Muscle of leg (tissue), 11 donors: Measurements from ENCODE around the gene HOXB7. TPM values are rescaled to one million over a fixed set of nuclear protein-coding genes. Genes with fewer than 3 reads are reported as not detected.

Experiments
- DNase-seq: peaks from one replicate; pipeline ENCODE4 v3.0.0; 2013
- H3K27ac ChIP-seq: one replicate; pipeline ENCODE4 v1.5.1; 2013; ENCODE audit warnings: mild to moderate bottlenecking, low read length, control low read depth
- H3K27me3 ChIP-seq: one replicate; pipeline ENCODE4 v1.6.1; 2013; ENCODE audit warnings: low read length; ENCODE audit not compliant: control insufficient read depth, insufficient read depth
- H3K36me3 ChIP-seq: one replicate; pipeline ENCODE4 v1.6.1; 2013; ENCODE audit warnings: low read length; ENCODE audit not compliant: control insufficient read depth, insufficient read depth
- H3K4me1 ChIP-seq: one replicate; pipeline ENCODE4 v1.6.1; 2013; ENCODE audit warnings: low read length; ENCODE audit not compliant: control insufficient read depth, insufficient read depth
- H3K4me3 ChIP-seq: one replicate; pipeline ENCODE4 v1.5.1; 2013; ENCODE audit warnings: low read length, control low read depth
- H3K9me3 ChIP-seq: replicated peaks from 2 replicates; pipeline ENCODE4 v1.6.1; 2013; ENCODE audit warnings: low read depth, low read length; ENCODE audit not compliant: control insufficient read depth
- WGBS: methylation state at CpG from one replicate; pipeline ENCODE4 v1.1.5; 2013; ENCODE audit warnings: missing lambda C conversion rate; ENCODE audit not compliant: insufficient coverage; 5-methylcytosine and 5-hydroxymethylcytosine counted together
- polyA plus RNA-seq, 8 donors: library from polyadenylated mRNA; unstranded; fragments of 120-200 nt; gene quantifications; one replicate each; pipeline versions ENCODE4 v1.2.1 to v1.2.3, GENCODE V29; 2013; ENCODE audit warnings: inconsistent platforms in 1 of 8, low replicate concordance in 1 of 8; ENCODE audit not compliant: insufficient read length in 8 of 8, insufficient read depth in 1 of 8
- total RNA-seq: library from RNA; stranded (reverse); fragments of 120-200 nt; gene quantifications from one replicate; pipeline ENCODE4 v1.2.4, GENCODE V29; 2013

Gene HOXB7
- total and polyA plus RNA-seq, 9 donors: 2.3 to 4.7 (median 3.7) TPM

DNA sequence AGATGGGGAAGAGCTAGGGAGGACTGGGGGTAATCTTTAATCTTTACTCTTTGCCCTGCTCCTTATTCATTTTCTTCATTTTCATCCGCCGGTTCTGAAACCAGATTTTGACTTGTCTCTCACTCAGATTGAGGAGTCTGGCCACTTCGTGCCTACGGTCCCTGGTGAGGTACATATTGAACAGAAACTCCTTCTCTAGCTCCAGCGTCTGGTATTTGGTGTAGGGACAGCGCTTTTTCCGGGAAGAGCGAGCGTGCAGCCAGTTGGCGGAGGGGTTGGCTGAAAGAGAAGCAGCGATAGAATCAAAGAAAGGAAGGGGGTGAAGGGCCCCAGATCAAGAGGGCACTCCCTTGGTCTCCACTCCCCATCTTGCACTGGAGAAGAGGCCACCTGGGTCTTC lies 12.0 kb upstream of the HOXB7 start:
- Histone ChIP-seq H3K36me3 (no peaks in the 10 kb centered on the region), H3K9me3 (no peaks in the 10 kb centered on the region), H3K27me3 (peaks cover 100% of the 10 kb centered on the region), H3K27ac (no peak overlapping the region), H3K4me3 (no peak overlapping the region), H3K4me1 (peaks cover 23% of the 10 kb centered on the region)
- no CpG with 5 or more reads among the region's 11 CpGs for WGBS
- DNase-seq: no peak

DNA sequence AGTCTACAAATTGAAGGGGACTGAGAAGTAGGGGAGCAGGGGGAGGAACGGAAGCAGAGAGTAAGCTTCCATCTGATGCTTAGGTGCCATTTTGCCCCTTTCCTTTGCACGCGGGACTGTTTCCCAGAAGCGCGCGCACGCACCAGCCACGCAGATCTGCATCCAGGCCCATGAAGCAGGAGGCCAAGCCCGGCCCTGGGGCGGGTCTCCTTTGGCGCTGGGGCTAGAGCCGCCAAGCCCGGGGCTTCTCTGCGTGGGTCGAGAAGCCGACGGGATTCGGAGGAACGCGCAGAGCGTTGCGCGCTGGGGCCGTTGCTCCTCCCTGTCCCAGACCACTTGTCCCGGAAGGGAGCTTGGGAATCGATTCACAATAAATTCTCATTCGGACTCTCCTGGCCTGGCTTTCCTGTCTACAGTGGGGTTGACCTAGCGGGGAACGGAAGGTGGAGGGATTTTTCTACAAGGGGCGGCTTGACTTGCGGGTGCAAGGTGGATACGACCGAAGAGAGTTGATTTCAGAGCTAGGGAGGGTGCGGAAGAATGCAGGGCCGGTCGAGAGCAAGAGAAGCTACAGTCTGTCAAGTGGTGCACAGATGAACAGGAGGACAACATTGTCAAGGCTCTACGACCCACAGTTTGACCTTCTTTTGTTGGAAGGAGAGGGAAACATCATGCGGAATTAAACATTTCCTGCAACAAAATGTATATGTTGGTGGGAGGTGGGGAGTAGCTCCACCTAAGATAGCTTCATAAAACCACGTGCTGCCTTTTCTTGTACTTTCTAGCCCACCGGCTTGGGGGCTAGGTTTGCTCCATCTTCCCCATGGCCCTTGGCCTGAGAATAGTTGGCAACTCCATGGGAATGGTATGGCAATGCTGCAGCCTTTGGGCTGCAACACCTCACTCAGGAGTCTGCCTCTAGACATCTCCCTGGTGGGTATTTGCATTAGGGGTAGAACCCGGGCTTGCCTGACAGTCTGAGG lies 10.9 kb upstream of the HOXB7 start:
- no peaks in the 10 kb centered on the region for H3K36me3 ChIP-seq
- DNase-seq: no peak
- no peaks in the 10 kb centered on the region for H3K9me3 ChIP-seq
- peaks cover 23% of the 10 kb centered on the region for H3K4me1 ChIP-seq
- no peak overlapping the region for H3K4me3 ChIP-seq
- no peak overlapping the region for H3K27ac ChIP-seq
- WGBS: 12% methylated on average over 38 of the region's 41 CpGs
- H3K27me3 ChIP-seq: peaks cover 100% of the 10 kb centered on the region

DNA sequence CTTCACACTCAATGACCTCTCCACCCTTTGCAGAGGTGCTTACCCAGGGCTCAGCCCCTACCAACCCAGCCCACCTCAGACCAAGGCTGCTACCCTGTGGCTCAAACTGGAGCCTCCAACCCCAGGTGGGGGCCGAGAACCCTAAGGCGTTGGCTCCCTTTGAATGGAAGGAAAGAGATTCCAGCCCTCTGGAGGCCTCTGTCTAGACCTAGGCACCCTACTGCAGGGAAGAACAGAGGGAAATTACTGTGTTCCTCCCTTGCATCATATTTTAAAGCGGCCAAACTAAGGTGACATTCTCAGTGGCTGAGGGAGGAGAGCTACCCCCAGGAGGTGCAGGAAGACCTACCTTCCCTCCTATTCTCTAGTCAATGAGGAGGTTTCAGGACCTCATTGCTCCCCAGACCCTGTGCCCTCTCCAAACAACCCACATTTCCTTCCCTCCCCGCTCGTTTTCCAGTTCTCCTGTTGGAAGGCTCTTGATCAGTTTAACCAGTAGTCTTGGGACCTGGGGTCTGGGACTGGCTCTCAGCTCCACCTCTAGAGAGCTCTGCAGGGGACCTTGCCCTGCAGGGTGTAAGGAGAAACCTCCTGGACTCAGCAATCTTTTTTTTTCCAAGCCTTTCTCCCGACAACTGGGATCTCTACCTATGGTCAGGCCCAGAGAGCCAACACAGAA lies 9.8 kb upstream of the HOXB7 start:
- DNase-seq: no peak
- Histone ChIP-seq H3K4me1 (peaks cover 14% of the 10 kb centered on the region), H3K36me3 (no peaks in the 10 kb centered on the region), H3K27me3 (peaks cover 100% of the 10 kb centered on the region), H3K4me3 (no peak overlapping the region), H3K9me3 (no peaks in the 10 kb centered on the region), H3K27ac (no peak overlapping the region)
- WGBS: 25% methylated on average over 2 of the region's 6 CpGs

DNA sequence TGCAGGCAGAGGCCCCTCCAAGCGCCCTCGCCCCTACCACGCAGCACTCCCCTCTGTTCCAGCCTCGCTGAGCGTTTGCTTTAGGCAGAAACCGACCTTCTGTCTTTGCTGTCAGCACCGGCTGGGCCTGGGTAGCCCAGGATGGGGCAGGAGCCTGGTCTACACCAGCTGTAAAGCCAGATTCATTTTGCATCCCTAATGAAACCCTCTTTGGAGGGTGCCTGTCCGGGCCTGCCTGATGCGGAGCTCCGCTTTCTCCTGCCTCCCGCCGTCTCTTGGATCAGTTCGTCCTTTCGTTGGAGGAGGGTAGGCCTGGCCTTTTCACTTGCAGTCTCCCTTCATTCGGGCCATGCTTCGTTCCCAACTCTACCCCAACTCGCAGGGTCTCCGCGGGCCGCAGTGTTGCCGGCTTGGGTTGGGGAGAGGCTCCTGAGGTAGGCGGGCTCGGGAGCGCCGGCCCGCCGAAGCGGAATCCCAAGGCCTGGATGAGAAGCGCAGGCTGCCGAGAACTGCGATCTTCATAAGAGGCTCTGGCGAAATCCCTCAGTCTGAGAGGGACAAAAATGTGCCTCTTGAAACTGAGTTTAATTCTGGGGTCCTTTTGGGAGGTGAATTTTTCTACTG lies 9.1 kb upstream of the HOXB7 start:
- Histone ChIP-seq H3K4me1 (peaks cover 8% of the 10 kb centered on the region), H3K4me3 (no peak overlapping the region), H3K9me3 (no peaks in the 10 kb centered on the region), H3K27ac (no peak overlapping the region), H3K36me3 (no peaks in the 10 kb centered on the region), H3K27me3 (peaks cover 100% of the 10 kb centered on the region)
- DNase-seq: no peak
- 13% methylated on average over 26 of the region's 32 CpGs for WGBS

DNA sequence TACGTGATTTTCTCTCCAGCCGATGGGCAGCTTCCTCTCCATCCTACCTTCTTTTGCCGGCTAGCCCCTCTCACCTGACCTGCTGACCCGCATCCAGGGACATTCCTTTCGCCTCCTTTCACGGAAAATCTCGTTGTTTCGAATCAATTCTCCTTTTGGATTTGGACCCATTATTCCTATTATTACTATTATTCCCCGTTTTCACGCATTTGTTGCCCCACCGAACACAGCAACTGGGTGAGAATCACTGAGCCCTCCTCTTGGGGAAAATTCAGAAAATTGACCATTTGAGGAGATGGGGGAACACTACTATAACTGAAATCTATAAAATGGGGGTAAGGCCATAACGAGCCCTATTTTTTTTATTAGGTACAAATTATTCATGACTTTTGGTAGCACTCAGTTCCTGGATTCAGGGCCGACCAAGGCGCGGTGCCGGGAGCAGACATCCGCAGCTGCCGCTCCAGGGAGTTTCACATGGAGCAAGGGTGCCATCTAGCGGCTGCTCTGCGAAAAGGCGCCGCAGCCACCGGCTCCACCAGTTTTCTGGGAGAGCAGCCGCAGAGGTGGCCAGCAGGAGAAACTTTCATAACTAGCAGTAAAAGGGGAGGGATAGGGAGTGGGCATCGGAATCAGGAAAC lies 7.6 kb upstream of the HOXB7 start:
- peak; percentile 90 for DNase-seq
- H3K27me3 ChIP-seq: peaks cover 100% of the 10 kb centered on the region
- no peaks in the 10 kb centered on the region for H3K9me3 ChIP-seq
- no peak overlapping the region for H3K4me3 ChIP-seq
- peaks cover 13% of the 10 kb centered on the region for H3K4me1 ChIP-seq
- no peaks in the 10 kb centered on the region for H3K36me3 ChIP-seq
- no peak overlapping the region for H3K27ac ChIP-seq
- WGBS: 1% methylated on average over 11 of the region's 25 CpGs

DNA sequence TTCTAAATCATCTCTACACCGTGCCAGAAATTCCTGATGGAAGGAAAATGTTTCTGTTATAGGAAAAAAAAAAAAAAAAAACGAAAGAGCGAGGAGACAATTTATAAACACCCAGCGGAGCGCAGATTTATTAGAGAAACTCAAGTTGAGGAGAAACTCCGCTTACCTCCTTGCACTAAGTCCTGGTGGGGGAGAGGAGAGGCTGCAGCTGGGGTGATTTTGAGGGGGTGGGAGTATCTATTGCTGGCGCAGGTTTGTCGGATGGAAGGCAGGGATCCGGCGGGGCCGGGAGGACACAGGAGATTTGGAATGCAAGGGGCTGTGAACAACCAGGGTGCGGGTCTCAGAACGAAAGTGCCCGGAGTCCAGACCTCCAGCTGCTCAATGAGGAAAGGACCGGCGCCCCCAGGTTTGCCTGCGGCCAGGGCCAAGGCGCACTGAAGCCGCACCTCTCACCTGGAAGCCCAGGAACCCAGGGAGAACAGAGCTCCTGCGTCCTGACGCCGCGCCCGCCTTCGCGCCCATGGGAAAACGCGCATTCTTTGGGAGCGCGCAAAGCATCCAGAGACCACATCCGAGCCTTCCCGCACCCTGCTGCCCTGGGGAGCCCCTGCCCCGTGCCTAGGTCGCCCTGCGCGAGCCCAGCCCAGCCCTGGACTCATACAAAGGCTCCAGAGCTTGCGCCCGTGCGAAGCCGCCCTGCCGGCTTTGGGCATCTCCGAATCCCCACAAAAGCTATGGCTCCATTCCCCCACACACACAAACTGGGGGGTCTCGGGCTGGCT lies 6.8 kb upstream of the HOXB7 start:
- Histone ChIP-seq H3K4me1 (peaks cover 17% of the 10 kb centered on the region), H3K9me3 (no peaks in the 10 kb centered on the region), H3K27me3 (peaks cover 100% of the 10 kb centered on the region), H3K36me3 (no peaks in the 10 kb centered on the region), H3K27ac (no peak overlapping the region), H3K4me3 (no peak overlapping the region)
- DNase-seq: no peak
- 3% methylated on average over 39 of the region's 43 CpGs for WGBS

DNA sequence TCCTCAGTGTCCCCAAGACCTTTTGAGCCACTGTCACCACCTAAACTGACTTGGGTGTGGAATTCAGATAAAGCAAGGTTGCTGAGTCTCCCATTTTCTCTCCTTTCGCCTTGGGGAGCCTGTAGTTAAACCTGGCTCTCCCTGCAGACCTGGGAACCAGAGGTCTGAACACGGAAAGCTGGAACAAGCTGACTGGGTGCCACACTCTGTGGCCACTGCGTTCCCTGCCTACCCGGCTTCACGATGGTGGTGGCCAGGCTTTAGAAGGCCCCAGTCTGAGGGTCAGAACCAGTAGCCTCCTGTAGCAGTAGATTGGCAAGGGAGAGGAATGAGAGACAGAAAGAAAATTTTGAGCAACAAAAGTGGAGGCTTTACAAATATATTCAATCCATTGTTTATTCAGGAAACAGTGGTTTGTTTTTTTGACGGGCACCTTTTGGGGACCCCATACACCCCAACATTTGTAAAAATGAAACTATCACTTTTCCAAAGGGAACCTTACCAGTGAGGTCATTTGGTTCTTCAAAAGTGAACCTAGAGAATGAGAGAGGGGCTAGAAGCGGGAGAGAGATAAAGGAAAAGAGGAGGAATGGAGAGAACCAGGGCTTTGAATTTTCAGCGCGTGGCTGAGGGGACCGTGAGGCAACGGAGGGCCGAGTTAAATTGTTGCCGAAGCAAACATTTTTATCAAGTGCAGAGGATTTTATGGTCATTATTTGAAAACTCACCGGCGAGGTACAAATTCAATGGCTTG lies 6.1 kb upstream of the HOXB7 start:
- H3K4me1 ChIP-seq: peaks cover 17% of the 10 kb centered on the region
- peaks cover 100% of the 10 kb centered on the region for H3K27me3 ChIP-seq
- no peaks in the 10 kb centered on the region for H3K9me3 ChIP-seq
- no peak overlapping the region for H3K27ac ChIP-seq
- no peak overlapping the region for H3K4me3 ChIP-seq
- WGBS: 19% methylated on average over 11 of the region's 15 CpGs
- no peaks in the 10 kb centered on the region for H3K36me3 ChIP-seq
- DNase-seq: no peak

DNA sequence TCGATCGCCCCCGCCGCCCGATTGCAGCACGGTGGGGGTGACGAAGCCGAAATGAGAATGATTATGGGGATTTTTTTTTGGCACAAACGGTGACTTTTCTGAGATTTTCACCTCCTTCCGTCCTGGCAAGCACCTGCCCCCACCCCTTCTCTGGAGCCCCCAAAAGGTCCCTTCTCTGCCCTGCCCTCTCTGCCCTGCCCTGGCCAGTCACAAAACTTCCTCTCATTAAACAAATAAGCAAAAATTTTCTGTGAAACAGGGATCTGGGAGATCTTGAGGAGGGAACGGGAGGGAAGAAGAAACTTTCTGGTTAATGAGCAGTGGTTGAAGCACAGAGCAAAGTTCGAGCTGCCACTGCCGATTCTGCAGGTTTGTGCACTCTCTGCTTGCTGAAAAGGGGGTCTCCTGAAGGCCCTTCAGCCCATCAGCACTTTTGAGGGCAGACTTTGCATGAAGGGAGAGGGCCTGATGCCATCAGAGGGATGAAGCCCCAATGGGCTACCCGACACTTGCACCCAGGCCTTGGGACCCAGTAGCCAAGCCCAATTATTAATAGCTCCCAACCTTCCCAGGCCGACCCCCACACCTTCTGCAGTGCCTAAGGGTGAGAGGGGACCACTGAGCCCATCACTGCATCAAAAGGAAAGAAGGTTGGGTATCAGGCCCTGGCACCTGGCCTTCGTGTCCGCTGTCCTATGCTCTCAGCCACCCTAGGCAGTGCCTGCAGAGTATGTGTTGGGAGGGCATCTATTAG lies 5.3 kb upstream of the HOXB7 start:
- peaks cover 100% of the 10 kb centered on the region for H3K27me3 ChIP-seq
- H3K9me3 ChIP-seq: no peaks in the 10 kb centered on the region
- H3K36me3 ChIP-seq: no peaks in the 10 kb centered on the region
- H3K4me3 ChIP-seq: no peak overlapping the region
- DNase-seq: no peak
- WGBS: 50% methylated on average over 2 of the region's 17 CpGs
- peaks cover 24% of the 10 kb centered on the region for H3K4me1 ChIP-seq
- H3K27ac ChIP-seq: no peak overlapping the region
